ENCODE measurements around the gene TPM3.

DNA sequence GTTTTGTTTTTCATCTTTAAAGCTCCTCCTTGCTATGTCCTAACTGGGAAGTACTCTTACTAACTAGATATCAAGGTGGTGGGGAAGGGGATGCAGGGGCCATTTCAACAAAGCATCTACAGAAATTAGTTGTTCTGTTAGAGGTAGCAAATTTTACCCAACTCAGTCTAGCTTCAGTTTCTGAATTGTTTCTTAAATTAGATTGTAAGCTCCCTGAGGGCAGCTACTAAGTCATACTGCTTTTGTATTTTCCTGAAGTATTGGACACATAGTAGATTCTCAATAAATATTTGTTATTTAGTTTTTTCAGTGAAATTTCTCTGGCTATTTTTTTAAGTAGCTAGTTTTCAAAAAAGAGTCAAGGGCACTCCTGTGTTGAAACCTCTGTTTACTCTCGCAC is 30.6 kb upstream of the TPM3 start:
- TF ChIP-seq, protein P1, sequence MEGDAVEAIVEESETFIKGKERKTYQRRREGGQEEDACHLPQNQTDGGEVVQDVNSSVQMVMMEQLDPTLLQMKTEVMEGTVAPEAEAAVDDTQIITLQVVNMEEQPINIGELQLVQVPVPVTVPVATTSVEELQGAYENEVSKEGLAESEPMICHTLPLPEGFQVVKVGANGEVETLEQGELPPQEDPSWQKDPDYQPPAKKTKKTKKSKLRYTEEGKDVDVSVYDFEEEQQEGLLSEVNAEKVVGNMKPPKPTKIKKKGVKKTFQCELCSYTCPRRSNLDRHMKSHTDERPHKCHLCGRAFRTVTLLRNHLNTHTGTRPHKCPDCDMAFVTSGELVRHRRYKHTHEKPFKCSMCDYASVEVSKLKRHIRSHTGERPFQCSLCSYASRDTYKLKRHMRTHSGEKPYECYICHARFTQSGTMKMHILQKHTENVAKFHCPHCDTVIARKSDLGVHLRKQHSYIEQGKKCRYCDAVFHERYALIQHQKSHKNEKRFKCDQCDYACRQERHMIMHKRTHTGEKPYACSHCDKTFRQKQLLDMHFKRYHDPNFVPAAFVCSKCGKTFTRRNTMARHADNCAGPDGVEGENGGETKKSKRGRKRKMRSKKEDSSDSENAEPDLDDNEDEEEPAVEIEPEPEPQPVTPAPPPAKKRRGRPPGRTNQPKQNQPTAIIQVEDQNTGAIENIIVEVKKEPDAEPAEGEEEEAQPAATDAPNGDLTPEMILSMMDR (IDR thresholded peaks at IDR 0.05) = no peak
- no peak for TF ChIP-seq POLR2A (IDR thresholded peaks at IDR 0.05)
- TF ChIP-seq POLR2AphosphoS5 (IDR thresholded peaks at IDR 0.05) = no peak
- no peak for TF ChIP-seq EP300 (IDR thresholded peaks at IDR 0.05; ENCODE audit: low read depth)

Measured in transverse colon (tissue), 4 donors.